HG02852 (cell line): ENCODE measurements around the gene MYOD1.

ENCODE experiments used
- ATAC-seq: cut with Tn5 transposase; IDR thresholded peaks from one replicate; pipeline ENCODE4 v1.9.1; 2021; ENCODE audit warnings: mild to moderate bottlenecking, moderate library complexity; ENCODE audit not compliant: unreplicated experiment

The MYOD1 gene

DNA sequence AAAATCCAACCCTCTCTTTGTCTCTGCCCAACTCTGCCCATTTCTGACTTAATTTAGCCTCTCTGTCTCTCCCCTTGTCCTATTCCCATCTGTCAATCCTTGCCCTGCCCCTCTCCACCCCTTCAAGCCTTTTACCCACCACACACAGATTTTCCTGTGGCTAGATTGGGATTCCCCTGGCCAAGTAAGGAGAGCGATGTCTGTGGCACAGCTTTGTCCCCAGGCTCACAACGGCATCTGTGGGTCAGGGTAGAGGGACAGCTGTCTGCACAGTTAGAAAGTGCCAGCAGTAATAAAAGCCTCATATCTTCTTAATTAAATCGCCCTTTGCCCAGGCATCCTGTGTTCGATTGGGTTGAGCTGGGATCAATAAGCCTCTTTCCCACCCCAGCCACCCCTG, 13.9 kb downstream of the MYOD1 start:
- ATAC-seq = no peak

DNA sequence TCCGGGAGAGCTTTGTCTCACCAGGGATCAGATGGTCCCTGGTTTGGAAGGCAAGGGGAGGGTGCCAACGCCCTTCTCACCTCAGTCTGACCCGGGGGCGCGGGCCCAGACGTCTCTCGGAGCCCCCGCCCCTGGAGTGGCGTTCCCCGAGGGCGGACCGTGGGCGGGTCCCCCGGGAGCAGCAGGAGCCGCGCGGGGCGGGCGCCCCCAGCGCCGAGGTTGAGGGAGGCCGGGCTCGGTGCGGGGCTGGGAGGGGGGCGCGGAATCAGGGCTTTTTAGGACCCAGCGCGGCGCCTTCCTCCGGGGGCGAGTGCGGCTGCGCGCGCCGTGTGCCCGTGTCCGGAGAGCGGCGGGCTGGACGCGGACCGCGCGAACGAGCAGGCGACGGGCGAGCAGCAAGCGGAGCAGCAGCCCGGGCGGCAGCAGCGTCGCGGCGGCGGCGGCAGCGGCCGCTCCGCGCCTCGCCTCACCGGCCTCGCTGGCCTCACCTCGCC, 15.1 kb downstream of the MYOD1 start, which contains the start of gene KCNC1:
Gene KCNC1 (plus strand): TSS at position 364 of the 494 bp plus-strand sequence. CDS start 1,222 bp downstream, outside the sequence.
- peak; percentile 31 for ATAC-seq

DNA sequence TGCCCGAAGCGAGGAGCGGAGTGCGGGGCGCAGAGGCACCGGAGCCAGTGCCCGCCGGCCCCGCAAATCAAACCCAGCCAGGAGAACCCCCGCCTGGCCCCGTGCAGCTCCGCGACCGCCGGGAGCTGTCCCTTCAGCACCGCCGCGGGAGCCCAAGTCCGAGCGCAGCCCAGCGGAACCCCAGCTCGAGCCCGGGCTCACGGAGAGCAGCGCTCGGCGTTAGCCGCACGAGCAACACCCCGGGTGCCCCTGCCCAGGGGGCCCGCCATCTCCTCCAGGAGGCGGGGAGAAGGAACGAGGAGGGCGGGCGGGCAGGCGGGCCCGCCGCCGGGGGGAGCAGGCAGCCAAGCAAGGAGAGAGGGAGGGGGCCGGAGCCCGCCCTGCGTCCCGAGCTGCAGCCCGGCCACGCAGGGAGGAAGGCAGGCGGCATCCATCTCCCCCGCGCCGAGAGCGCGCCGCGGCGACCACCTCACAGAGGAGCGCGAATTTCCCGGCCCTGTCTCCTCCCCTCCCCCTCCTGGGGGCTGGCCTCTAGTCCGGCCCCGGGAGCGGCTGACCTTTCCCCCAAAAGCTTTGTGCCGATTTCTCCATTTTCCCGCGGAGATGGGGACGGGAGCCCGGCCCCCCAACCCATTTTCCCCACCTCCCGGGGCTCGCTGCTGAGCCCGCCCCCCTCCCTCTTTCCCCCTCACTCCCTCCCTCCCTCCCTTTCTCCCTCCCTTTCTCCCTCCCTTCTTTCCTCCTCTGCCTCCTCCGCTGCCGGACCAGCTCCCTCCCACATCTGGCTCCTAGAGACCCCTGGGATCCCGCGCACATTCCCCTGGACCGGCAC, 15.8 kb downstream of the MYOD1 start:
- peak; percentile 51 for ATAC-seq

DNA sequence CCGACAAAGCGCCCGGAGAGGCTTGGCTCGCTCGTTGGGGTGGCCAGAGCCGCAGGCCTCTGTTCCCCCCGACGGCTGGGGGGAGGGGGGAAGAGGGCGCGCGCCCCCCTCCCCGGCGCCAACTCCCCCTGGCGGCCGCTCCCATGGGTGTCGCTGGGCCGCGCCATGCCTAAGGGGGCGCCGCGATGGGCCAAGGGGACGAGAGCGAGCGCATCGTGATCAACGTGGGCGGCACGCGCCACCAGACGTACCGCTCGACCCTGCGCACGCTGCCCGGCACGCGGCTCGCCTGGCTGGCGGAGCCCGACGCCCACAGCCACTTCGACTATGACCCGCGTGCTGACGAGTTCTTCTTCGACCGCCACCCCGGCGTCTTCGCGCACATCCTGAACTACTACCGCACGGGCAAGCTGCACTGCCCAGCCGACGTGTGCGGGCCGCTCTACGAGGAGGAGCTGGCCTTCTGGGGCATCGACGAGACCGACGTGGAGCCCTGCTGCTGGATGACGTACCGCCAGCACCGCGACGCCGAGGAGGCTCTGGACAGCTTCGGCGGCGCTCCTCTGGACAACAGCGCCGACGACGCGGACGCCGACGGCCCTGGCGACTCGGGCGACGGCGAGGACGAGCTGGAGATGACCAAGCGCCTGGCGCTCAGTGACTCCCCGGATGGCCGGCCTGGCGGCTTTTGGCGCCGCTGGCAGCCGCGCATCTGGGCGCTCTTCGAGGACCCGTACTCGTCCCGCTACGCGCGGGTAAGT, 16.6 kb downstream of the MYOD1 start:
- no peak for ATAC-seq

DNA sequence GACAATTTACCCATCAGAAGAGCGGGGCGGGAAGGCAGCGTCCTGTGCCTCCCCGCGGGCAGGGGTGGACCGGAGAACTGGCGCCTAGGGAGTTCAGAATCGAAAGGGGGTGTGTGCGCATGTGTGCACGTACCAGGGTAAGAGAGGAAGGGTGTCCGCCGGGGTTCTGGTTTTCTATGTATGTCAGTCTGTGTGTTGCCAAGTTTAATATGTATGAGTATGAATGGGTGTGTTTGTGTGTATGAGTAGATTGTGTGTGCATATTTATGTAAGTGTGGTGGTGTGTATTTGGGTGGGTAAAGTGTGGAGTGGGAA, 17.2 kb downstream of the MYOD1 start:
- no peak for ATAC-seq

DNA sequence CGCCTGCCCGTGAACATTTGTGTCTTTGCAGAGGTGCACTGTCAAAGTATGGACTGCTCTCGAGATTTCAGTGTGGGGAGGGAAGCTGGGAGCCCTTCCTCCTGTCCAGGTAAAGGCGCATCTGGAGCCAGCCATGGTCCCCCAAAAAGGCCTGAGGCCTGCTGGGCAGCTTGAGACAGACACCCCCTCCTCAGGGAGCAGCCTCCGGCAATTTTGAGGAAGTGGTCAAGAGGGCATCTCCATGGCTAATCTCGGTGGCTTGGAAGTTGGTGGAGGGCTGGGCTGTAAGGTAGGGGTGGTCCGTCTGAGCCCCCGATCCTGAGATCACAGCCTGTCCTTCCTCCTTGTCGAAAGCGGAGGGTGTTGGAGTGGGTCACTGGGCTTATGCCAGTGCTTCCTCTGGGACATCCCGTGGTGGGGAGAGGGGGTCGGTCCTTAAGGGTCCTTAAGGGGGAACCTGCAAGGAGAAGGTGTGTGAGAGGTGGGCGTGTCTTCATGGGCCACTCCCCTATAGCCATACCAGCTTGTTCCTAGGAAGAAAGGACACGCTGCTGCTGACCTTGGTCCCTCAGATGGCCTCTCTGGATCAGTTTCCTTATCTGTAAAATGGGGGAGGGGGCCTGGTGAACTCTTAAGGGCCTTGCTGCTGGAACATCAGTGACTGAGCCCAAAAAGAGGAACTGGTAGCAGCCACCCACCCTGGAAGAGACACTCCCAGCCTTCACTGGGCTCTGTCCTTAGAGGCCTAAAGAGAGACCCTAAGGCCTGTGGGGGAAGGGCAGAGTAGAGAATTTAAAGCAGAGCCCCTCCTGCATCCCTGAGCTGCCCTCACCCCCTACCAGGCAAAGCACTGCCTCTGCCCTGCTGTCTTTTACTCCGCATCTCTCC, 17.8 kb downstream of the MYOD1 start:
- ATAC-seq = no peak

DNA sequence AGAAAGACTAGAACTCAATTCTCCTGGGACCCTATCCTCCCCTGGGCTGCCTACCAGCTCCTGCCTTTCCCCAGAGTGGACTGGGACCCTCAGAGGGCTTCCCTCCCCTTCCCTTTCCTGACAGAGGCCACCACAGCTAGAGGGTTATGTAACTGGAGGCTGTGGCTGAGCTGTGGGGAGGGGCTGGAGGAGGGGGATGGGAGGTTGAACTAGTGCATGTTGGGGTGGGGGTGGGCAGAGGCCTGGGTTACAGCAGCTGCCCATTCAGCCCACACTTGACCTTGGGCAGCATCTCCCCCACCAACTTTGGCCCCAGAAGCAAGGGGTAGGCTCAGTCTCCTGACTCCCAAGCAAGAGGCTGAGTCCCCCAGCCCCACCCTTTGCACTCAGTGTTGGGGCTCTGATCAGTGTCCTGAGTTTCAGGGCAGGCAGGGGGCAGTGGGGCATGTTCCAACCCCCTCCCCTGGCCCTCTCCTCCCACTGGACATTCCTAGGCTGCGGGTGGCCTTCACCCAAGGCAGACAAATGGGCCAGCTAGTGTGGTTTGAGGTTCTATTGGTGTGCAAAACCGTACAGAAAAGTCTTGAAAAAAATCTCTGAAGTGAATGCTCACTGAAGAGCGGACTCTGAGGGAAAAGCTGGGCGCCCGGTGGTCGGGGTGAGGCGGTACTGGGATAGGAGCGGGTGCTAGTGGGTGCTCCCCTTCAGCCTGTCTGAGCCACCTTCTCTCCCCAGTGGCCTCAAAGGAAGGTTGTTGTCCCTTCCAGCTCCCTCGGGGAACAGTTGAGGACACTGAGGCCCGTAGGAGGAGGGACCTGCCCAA, 19.0 kb downstream of the MYOD1 start:
- no peak for ATAC-seq

DNA sequence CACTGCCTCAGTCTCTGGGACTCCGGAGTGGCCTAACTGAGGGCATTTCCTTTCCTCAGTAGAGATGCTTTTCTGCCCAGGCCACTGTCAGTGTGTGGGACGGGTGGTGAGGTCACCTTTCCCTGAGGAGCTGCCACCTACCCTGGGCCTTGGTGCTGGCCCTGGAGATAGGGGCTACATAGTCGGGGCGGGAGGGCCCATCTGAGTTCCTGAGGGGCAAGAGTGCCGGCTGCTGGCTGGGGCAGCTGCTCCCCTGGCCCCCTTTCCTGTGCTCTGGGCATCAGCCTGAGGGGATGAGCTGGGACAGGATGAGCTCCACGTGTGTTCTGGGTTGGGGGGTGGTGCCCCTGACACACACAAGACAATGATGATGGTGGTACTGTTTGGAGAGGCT, 20.6 kb downstream of the MYOD1 start:
- no peak for ATAC-seq

DNA sequence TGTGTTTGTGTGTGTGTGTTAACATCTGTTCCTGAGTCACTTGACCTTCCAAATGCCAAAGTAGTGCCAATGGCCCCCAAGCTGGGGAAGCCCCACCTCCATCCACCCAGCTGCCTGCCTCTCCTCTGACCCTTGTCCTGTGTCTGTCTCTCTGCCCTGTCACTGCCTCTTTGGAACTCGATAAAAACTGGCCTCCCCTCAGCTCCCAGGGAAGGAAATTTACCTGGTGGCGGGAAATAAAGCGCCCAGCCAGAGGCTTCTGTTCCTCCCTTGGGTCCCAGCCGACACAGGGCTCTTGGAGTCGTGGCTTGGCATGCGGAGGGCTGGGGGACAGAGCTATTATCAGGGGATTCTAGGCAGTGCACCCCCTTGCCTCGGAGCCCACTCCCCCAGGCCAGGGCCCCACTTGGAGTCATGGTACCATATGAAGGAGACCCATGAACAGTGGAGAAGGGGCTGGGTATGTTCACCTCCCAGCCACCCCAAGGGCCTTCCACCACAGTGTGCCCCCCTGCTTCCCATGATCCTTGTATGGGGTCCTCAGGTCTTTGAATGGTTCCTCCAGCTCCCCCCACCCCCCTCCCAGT, 21.4 kb downstream of the MYOD1 start:
- no peak for ATAC-seq

DNA sequence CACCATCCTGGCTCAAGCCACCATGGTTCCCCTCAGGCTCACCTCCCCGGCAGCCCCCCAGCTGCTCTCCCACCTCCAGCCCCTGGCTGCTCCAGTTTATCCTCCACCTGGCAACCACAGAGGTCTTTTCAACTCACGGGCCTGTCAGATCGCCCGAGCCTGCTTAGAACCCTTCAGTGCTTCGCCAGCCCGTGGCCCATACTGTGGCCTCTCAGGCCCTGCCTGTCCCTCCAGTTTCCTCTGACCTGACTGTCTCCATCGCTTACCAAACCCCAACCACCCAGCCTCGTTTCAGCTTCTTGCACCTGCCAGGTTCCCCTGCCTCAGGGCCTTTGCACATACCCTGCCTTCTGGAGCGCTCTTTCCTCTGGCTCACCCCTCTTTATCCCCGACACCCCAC, 22.1 kb downstream of the MYOD1 start:
- no peak for ATAC-seq

DNA sequence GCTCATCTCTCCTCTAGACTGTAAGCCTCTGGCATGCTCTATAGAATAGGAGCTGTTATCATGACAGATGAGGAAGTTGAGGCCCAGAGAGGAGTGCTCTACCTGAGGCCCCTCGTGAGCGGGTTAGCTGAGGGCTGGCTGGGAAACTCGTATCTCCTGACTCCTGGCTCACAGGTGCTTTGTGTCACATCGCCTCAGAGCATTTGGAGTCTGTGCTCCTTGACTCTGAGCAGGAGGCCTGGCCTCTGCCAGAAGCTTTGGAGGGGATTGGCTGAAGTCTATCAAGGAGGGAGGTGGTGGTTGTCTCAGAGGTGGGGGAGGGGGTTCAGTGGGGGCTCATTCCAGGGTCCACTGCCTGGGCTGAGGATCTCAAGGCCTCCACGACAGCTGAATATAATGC, 22.6 kb downstream of the MYOD1 start:
- no peak for ATAC-seq

DNA sequence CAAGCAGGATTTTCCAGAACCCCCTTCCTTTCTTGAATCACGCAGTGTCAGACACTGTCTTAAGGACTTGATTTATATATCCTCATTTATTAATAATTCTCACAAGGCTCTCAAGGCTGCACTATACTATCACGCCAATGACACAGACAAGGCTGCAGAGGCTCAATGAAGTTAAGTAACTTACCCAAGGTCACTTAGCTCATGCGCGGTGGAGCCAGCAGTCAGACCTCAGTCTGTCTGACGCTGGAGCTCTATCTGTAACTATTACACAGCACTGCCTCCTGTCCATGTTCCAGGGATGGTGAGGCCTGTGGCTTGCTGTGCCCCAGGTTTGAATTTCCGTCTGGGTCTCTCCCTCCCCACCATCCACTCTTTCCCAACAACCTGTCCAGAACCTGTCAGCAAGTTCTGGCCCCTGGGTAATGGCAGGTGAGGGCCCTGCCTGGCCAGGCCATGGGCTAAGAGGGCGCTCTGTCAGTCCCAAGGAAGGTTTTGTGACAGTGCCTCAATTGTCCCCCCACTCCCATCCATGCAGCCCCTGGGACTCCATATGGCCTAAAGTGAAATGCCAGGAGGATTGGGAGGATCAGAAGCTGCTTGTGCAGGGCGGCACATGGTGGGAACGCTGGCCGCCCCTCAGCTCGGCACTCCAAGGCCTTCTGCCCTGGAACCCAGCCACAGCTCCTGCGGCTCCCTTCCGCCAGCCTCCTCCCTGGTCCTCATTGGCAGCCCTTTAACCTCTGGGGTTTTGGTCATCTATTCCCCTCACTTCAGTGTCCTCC, 23.8 kb downstream of the MYOD1 start:
- no peak for ATAC-seq

DNA sequence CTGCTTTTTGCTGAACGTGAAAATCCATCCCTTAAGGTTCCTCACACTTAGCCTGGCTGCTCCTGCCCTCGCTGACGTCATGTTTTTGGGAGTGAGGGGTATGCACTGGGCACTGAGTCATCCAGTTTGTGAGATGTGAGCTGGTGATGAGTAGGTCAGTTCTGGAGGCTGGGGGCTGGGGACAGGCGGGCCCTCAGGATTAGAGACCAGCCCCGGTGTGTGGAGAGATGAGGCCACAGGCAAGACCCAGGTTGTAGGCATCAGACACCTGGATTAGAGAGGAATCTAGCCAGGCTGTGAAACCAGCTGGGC, 24.4 kb downstream of the MYOD1 start:
- no peak for ATAC-seq

DNA sequence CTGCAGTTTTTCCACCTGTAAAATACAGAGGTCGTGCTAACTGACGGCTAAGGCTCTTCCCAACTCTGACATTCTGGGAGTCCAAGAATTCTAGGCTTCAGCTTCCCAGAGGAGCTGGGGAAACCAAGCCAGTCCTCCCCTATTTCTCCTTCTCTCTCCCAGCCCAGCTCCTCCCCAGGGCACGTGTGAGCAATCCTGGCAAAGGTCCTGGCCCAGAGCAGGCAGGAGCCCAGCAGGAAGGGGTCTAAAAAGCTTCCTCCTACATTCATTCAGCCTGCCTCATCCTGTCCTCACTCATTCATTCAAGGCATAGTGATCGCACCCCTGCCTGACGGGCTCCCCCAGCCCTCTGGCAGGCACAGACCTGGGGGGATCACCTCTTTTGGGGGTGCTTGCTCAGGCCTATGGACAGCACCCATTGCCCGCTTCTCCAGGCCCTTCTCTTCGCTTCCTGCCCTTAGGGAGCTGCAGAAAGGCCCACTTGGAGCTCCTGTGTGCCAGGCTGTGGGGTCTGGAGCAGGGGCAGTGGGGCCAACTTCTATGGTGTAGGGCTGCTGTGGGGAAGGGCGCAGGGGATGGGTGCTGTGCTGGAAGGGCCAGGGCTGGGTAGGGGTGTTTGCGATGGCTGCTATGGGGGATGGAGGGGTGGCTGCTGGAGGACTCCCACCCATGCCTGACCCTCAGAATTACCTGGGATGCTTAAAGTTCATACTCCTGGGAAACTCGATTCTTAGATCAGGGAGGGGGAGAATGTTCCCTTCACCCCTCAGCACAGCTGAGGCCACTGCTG, 25.0 kb downstream of the MYOD1 start:
- no peak for ATAC-seq

DNA sequence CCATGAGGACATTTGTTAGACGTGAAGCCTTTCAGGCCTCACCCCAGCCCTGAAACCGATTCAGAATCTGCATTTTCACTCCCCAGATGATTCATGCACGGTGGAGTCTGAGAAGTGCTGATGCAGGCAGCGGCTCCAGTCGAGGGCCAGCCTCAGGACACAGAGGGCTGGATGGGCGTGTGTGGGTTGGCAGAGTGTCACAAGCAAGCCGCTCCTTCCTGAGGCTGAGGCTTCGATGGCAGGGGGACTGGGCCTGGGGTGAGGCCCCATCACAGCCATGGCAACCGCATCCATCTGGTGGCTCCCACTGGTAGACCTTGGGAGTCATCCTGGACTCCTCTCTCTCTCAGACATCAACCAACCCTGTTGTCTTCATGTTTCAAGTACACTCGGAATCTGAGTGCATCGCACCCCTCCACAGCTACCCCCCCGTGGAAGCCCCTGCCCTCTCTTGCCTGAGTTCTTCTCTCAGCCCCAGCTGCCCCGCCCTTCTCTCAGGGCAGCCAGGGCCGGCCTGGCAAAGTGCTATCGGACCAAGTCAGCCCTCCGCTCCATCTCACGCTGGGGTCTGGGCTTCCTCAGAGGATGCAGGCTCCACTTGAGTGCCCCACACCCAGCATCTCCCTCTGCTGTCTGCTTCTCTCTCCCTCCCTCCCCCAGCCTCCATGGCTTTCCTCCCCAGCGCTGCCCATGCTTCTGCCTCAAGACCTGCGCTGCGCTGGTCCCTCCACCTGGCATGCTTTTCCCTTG, 25.8 kb downstream of the MYOD1 start:
- no peak for ATAC-seq

DNA sequence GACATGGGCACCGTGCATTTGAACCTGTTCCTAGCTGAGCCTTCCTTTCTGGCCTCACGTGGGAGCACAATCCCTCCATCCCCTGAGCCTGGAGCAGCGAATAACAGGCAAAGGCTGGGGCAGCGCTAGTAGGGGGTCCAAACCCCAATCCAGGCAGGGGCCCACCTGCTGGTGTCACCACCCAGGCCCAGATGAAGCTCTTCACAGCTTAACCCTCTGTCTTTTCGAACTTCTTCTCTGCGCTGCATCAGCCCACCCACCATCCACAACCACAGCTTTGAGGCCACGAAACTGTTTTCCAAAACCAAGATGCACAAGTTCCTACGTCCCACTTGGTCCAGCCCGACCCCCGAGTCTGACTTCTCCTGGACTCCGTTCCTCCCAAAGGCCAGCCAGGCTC, 26.7 kb downstream of the MYOD1 start:
- ATAC-seq = no peak

DNA sequence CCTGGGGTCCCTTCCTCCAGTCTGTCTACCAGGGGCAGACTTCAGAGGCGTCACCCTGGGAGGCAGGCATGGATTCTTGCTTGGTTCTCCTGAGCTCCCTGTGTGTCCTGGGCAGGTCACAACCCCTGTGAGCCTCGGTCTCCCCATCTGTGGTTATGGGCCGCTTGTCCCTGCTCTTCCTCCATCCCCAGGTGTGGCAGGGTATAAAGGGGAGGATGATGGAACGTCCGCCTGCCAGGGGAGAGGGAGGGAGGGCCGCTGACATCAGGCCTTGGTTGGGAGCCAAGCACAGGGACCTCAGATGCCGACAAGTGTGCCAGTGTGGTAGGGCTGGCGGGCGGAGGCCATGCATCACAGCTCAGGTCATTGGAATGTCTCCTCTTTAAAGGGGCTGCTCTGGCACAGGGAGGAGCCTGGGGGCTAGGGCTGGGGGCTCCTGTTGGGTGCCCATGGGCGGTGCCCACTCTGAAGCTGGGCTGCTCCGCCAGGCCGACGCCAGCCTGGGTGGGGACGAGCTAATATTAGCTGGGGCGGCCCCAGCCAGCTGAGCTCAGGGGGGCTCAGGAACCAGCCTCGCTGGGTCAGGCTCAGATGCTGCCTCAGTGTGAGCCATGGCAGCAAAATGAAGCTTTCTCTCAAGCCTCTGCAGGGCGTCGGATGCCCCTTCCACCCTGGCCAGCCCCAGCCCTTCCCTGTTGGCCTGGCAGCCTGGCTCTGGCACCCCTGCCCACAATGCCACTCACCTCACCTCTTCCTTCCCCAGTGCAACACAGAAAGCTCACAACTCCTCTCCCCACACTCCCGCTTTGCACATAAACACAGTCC, 28.0 kb downstream of the MYOD1 start:
- ATAC-seq = no peak
